ENCODE data around the gene ULK1. TPM values are rescaled to one million over a fixed set of nuclear protein-coding genes. Genes with fewer than 3 reads are reported as not detected.

ULK1 gene
- total RNA-seq, 1 donor: 39.9 TPM

- no peak for DNase-seq (ENCODE audit: low read depth in 2 of 3, low spot score in 2 of 3)
Measured at GRCh38 chr12:131905630-131906091, 11.2 kb downstream of the ULK1 start.

- no peak for DNase-seq (ENCODE audit: low read depth in 2 of 3, low spot score in 2 of 3)
Measured at GRCh38 chr12:131907379-131908091, 13.1 kb downstream of the ULK1 start.

GRCh38 chr12:131908092-131909080, 14.0 kb downstream of the ULK1 start:
- no peak for DNase-seq (ENCODE audit: low read depth in 2 of 3, low spot score in 2 of 3)

GRCh38 chr12:131909081-131909751, 14.8 kb downstream of the ULK1 start:
- no peak for DNase-seq (ENCODE audit: low read depth in 2 of 3, low spot score in 2 of 3)

GRCh38 chr12:131909752-131910219, 15.4 kb downstream of the ULK1 start:
- no peak for DNase-seq (ENCODE audit: low read depth in 2 of 3, low spot score in 2 of 3)

GRCh38 chr12:131910302-131911027, 16.0 kb downstream of the ULK1 start:
- DNase-seq (ENCODE audit: low read depth in 2 of 3, low spot score in 2 of 3): no peak

GRCh38 chr12:131911028-131911650, 16.7 kb downstream of the ULK1 start:
- no peak for DNase-seq (ENCODE audit: low read depth in 2 of 3, low spot score in 2 of 3)

GRCh38 chr12:131911851-131912477, 17.5 kb downstream of the ULK1 start:
- DNase-seq (ENCODE audit: low read depth in 2 of 3, low spot score in 2 of 3): no peak

GRCh38 chr12:131912518-131913274, 18.3 kb downstream of the ULK1 start:
- no peak for DNase-seq (ENCODE audit: low read depth in 2 of 3, low spot score in 2 of 3)

- no peak for DNase-seq (ENCODE audit: low read depth in 2 of 3, low spot score in 2 of 3)
Measured at GRCh38 chr12:131913666-131914065, 19.2 kb downstream of the ULK1 start.

GRCh38 chr12:131914179-131914702, 19.8 kb downstream of the ULK1 start:
- no peak for DNase-seq (ENCODE audit: low read depth in 2 of 3, low spot score in 2 of 3)

GRCh38 chr12:131915000-131915689, 20.7 kb downstream of the ULK1 start:
- DNase-seq (ENCODE audit: low read depth in 2 of 3, low spot score in 2 of 3): no peak

GRCh38 chr12:131915823-131916222, 21.4 kb downstream of the ULK1 start:
- no peak for DNase-seq (ENCODE audit: low read depth in 2 of 3, low spot score in 2 of 3)

- DNase-seq (ENCODE audit: low read depth in 2 of 3, low spot score in 2 of 3): no peak
Measured at GRCh38 chr12:131916306-131917138, 22.1 kb downstream of the ULK1 start.

GRCh38 chr12:131917139-131917710, 22.8 kb downstream of the ULK1 start:
- no peak for DNase-seq (ENCODE audit: low read depth in 2 of 3, low spot score in 2 of 3)

GRCh38 chr12:131917711-131918306, 23.4 kb downstream of the ULK1 start:
- DNase-seq (ENCODE audit: low read depth in 2 of 3, low spot score in 2 of 3): no peak
